GM21723 (cell line): ENCODE data around the gene SDR39U1.

Source experiments
- ATAC-seq: cut with Tn5 transposase; IDR thresholded peaks from one replicate; pipeline ENCODE4 v1.9.1; 2021; ENCODE audit warnings: mild to moderate bottlenecking, moderate library complexity; ENCODE audit not compliant: unreplicated experiment

Gene SDR39U1

DNA sequence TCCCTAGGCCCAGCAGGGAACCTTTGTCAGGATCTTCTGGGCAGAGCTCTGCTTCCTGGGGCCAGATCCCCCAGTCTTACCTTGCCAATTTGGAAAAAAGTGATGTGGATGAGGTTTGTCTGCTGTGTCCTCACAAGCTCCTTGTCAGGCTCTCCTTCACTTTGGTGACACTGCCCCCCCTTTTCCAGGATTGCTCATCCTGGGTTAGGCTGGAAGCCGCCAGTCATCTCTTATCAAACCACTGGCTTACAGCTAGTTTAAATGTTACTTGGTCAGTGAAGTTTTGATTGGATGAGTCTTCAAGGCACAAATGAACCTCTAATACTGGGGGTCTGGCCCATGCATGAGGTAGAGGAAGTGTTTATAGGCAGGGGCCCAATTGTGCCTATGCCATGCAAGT lies 28.5 kb downstream of the SDR39U1 start:
- no peak for ATAC-seq

DNA sequence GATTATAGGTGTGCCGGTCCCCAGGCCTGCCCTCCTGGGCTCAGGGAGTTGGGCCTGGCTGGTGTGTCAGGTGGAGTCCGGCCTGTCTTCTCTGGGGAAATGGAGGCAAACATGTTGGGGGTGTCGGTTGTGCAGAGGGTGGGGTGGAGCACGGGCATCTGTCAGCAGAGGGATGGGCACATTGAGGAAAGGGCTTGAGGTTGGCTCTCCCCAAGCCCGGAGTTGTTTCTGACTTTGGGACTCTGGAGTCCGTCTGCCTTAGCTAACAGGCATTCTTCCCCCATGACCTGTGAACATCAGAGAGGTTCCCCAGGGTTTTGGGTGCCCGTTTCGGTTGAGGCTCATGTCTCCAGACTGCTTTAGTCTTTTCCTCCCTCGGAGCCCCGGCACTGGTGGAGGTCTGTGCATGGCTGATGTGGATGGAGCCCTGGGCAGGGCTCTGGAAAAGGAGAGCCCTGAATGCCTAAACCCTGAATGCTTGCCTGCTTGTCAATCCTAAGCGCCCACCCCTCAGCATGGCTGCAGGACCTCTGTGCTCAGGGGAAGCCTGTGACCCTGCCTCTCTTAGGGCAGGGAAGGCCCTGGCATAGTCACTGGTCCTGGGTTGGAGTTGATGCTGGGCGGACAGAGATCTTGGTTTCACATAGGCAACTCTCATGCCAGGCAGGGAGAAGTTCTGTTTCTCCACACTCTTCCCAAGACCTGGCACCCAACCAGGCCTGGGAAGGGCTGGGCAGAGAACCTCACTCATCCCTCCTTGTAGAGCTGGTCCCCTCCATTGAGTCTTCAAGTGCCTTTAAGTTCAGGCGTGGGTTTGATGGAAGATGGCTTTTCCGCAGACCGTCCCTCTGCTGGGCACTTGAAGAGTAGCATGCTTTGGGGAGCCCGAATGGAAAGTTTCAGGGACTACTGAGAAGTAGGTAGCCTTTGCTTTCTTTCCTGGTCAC lies 30.9 kb downstream of the SDR39U1 start:
- ATAC-seq = no peak

DNA sequence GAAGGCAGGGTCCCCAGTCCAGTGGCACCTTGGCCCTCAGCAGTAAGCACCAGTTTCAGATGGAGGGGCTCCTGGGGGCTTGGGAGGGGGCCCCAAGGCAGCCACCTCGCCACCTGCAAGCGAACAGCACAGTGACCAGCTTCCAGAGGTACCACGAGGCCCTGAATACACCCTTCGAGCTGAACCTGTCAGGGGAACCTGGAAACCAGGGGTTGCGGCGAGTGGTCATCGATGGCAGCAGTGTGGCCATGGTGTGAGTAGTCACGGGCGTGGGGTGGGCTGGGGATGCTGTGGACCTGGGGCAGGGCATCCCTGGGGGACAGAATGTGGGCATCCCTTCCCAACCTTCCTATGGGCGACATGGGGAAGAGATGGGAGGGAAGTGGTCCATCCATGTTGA lies 32.6 kb downstream of the SDR39U1 start:
- ATAC-seq = no peak

DNA sequence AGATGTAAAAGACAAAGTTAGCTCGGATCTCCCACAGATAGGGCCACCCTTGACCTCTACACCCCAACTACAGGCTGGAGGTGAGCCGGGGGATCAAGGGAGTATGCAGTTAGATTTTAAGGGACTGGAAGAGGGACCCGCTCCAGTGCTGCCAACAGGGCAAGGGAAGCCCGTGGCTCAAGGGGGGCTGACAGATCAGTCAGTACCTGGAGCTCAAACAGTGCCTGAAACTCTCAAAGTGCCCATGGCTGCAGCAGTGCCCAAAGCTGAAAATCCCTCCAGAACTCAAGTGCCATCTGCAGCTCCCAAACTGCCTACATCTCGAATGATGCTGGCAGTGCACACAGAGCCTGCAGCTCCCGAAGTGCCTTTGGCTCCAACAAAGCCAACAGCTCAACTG lies 33.4 kb downstream of the SDR39U1 start:
- ATAC-seq = no peak

DNA sequence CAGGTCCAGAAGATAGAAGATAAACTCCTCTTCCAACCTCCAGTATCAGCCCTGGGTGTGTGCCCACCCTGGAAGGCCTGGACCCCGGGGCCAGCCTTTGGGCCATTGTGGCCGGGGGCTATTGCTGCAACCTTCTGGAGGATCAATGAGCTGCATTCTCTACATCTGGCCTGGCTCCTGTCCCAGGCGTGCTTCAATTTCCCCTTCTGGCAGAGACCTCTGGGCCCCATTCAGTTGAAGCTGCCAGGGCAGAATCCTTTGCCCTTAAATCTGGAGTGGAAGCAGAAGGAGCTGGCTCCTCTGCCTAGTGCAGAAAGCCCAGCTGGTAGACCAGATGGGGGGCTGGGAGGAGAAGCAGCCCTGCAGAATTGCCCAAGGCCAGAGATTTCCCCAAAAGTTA lies 33.8 kb downstream of the SDR39U1 start:
- no peak for ATAC-seq

DNA sequence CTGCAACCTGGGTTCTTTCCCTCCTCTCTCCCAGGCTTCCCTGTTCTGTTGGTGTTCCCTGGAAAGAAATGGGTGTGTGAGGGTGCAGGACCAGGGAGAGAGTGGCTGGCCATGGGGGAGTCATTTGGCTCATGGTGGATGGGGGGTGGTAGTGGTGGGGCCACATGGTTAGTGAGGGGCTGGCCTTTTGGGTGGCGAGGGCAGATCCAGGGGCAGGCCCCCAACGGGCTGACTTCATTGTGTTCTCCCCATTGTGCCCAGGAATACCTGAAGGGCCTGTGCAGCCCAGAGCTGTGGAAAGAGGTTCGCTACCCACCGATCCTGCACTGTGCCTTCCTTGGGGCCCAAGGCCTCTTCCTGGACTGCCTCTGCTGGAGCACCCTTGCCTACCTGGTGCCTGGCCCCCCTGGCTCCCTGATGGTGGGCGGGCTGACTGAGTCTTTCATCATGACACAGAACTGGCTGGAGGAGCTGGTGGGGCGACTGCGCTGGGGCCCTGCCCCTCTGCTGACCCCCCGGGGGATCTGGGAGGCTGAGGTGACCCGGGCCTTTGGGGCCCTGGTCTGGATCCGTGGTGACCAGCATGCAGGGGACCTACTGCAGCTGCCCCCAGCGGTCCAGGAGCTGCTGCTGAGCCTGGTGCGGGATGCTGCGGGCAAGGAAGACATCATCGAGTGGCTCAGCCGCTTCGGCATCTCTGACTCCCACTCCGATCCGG lies 34.8 kb downstream of the SDR39U1 start:
- ATAC-seq = no peak

DNA sequence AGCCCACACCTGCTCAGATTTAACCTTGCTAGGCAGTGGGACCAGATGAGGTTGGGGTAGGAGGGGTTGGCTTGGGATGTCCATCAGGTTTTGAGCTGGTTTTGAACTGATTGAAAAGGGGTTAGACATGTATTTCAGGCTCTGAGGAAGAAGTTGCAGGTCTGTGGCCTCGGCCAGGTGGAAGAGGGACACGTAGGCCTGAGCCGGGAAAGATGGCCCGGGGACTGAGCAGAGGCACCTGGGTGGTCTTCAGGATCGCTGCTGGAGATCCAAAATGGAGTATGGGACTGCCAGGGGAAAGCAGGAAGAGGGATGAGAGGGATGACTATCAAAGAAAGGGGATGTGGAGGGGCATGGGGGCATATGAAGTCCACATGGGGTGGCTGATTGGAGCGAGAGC lies 36.2 kb downstream of the SDR39U1 start:
- ATAC-seq = no peak

DNA sequence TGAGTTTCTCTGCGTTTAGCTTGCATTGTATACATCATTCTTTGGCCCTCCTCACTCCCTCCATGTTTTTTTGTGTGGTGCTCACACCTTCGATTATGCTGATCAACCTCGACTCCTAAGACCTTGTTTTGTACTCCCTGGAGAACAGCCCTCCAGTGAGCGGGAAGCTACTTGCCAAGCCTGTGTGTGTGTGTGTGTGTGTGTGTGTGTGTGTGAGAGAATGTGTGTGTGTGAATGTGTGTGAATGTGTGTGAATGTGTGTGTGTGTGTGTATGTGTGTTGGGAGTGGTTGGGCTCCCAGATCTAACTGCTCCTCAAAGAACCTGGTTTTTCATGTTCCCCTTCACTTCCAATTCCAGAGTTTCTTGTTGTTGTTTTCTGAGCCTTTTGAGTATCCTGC lies 37.8 kb downstream of the SDR39U1 start:
- no peak for ATAC-seq

DNA sequence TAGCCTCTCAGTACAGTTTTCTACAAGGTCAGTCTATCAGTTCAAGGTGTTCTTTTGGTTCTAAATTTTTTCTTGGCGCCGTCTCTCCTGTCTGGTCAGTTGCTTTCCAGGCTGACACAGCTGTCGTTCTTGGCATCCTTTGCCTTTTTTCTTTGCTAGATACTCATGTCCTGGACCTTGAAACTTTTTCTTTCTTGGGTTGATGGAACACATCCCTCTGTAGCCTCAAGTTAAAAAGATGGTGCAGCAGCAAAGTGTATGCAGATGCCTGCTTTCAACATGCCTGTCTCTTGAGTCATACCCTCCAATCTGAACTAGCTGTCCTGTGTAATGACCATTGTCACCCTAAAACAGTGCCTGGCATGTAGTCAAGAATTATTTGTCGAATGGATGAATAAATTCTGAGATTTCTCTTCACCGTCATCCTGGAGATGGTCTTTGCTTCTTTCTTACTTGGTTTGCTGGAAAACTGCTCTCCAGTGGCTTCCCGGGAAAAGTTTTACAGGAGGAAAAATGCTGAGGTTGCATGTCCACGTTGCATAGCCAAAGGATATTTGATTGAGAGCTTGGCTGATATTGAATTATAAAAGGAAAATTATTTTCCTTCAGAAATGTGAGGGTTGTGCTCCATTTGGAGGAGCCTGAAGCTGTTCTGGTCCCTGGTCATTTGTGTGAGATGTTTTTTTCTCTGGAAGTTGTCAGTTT lies 39.1 kb downstream of the SDR39U1 start:
- ATAC-seq = no peak

DNA sequence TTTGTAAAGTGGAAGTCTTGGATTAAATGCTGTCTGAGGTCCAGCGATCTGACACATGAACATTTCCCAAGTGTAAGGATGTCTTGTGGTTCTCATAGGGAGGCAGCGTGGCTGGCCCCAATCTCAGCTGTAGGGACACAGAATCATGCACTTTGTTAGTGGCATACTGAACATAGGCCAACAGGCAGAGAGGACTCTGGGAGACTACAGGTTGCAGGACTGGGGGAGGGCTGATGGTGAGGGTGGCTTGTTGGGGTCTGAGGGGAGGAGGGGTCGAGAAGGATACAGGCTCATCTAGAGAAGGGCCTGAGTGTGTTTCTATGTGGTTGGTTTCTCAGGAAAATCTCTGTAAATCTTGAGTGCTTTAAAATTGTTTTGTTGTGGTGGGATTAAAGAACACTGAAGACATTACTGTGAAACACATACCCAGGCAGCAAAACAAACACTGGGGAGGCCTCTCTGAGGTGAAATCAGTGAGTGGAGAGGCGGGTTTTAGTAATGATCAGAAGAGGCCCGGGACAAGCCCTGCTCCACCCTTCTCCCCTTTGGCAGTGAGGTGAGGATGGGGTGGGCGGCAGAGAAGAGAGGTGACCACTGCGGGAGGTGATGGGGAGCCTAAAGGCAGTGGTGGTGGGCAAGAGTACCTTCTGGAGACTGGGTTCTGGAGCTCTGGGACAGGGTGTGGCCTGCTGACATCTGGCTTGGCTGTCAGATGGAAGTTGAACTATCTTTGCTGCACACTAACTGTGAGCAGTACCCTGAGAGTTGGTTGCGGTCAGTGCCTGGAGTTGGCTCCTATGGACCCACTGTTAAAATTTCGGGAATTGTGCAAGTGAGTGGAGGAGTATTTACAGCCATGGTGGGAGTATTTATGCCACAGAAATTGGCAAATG lies 40.5 kb downstream of the SDR39U1 start:
- ATAC-seq = no peak

DNA sequence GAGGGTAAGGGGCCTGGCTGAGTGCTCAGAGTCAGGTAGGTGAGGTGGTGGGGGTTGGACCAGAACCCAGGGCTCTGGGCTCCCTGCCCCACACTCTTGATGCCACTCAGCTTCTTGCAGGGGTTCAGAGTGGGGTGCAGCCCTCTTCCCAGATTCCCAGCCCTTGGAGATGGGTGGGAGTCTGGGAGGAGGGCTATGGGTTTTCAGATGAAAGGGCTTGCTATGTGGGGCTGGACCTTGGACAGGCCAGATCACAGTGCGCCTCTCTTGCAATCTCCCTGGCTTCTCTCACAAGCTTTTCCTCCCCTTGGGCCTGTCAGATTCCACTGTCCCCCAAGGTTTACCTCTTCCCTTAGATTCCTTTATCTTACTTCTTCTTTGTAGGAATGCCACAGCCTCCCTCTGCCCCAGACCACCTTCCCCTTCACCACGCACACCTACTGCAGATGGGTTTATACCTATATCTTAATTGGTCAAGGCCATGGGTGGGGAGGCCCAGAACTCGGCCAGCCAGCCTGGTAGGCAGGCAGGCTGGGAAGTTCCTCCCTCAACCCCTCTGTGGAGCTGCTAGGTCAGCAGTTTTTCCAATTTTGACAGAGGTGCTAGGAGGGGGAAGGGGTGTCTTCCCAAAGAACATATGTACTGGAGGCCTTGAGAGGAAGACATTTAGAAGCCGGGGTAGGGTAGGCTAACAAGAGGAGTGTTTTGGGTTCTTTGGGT lies 42.4 kb downstream of the SDR39U1 start:
- ATAC-seq = no peak

DNA sequence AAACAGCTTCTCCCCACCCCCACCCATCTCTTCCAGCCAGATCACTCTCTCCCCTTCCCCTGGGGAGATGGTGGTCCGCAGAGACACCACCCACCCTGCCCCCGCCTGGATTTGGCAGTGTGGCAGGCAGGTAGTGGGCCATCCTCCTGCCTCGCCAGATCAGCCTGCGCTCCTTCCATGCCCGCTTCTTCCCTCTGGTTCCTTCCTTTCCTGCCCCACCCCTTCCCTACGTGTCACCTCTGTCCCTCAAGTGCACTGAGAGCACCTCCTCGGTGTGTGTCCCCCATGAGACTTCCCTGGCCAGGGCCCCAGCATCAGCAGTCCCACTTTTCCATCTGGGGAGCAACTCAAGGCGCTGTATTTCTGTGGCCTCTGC lies 43.1 kb downstream of the SDR39U1 start:
- no peak for ATAC-seq

DNA sequence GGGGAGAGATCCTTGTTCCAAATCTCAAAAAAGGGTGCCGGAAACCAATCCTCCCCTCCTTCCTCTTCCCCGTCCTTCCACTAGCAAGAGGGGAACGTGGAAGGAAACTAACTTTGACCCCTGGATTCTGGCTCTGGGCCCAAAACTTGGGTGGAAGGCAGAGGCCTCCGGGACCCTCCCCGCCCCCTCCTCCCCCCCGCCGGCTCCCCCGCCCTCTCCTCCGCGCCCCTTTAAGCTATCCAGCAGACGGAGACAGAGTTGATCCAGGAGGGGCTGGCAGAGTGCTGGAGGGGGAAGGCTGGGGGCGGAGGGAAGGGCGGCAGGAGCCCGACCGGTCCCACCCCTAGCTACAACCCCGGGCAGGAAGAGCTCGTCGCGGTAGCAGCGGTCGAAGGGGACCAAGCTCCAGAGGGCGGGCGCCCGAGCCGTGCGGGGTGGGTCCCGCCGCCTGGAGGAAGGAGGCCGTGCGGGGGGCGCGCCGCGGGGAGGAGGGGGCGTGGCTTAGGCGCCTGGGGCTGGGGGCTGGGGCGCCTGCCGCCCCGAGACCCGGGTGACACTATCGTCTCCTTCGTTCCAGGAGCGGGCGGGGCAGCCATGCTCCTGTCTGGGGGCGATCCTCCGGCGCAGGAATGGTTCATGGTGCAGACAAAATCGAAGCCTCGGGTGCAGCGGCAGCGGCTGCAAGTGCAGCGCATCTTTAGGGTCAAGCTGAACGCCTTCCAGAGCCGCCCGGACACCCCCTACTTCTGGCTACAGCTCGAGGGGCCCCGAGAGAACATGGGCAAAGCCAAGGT lies 43.7 kb downstream of the SDR39U1 start, which contains the start of gene NYNRIN:
Gene NYNRIN, plus strand, starts transcription at position 351 of the 794 bp plus-strand sequence. Its CDS starts 244 bp downstream, at position 595.
- ATAC-seq = no peak

DNA sequence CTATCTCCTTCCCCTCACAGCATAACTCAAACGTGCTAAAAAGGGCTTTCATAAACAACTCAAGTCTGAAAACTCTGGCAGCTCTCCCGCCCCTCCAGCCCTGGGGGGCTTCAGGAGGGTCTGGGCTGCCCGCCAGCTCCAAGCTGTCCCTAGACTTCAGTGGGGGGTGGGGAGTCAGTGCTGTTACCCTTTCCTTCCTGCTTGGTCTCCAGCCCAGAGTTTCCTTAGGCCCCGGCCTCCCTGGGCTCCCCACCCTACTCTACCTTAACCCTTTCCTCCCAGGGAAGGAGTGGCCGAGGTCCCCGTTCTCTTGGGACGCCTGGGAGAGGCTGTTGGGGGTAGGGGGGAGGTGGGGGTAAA lies 44.3 kb downstream of the SDR39U1 start:
- no peak for ATAC-seq

DNA sequence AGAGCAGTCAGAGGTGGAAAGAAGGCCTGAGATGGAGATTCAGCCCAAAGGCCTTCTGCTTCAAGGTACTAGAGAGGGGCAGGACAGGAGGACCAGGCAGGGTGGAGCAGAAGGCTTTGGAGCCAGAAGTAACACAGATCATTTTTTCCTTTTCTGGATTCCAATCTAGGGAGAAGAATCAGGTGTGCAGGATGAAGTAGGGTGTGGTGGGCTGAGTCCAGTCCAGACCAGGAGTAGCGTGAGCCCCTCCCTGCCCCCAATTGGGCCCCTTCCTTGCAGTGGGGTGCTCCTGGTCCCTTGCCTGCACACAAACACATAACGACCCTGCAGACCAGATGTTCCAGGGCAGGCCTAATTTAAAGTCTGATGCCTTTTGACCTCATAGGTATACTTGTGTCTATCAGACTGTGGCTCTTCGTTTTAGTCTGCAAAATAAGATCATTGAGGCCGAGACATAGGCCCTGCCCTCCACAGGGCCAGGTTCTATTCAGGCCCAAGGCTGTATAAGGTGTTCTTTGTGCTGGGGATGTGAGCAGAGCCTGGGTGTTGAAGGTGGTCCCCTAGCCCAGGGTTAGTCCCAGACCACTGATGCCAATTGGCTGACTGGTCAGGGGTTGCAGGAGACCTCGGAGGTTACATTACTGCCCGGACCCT lies 44.8 kb downstream of the SDR39U1 start:
- ATAC-seq = no peak

DNA sequence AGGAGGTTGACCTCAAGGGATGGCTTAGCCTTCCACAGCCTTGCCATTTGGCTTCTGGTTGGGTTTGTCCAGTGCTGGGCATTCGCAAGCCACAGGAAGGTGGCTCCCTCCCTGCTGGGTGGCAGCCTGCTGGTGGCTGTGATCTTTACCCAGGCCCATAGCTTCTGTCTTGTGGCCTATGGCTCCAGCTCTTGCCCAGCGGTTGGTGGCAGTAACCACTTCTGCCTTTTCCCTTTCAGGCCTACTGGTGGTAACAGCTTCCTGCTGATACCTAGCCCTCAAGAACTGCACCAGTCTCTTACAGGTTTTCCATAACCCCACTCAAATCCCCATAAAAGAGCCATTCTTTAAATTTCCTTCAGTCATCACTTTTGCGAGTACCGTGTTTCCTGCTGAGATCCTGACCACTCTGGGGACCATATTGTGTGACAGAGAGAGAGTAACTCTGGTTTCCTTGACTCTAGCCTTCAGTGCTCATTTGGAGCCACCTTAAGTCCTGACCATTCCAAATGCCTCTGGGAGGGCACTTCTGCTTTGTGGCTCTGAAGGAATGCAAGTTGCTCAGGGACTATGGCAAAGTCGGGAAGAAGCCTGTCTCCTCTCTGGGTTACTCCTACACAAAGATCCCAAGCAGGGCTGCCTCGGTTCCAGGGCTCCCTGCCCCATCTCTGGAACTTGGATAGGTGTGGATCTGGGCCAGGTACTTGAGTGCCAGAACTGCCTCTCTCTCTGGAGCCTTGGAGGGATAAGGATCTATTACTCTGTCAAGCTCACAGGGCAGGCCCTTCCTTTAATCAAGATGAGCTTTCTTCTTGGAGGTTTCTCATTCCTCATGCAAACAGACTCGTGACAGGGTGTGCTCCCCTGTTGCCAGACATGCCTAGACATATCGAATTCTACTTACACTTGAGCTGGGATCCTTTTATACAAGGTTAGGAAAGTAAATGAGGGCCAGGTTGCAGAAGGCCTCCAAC lies 46.7 kb downstream of the SDR39U1 start:
- ATAC-seq = no peak

DNA sequence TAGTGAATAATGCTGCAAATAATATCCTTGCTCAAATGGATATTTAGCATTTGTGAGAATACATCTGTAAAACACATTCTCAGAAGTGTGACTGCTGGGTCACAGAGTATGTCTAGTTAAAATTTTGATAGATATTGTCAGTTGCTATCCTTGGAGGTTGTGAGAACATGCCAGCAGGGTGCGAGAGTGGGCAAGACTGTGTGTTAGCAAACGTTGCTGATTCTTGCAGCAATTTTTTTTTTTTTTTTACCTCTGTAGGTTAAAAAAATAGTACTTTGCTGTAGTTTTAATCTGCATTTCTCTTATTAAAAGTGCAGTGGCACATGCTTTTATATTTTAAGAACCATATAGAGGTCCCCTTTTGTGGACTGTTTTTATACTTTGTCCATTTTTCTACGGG lies 48.3 kb downstream of the SDR39U1 start:
- no peak for ATAC-seq
